ENCODE results near the gene AMBN.

AMBN gene

GRCh38 chr4:70651864-70652506 lies 59.9 kb downstream of the AMBN start:
- peak; percentile 82 for FAIRE-seq
- DNase-seq (ENCODE audit: insufficient read length, low spot score) = no peak

DNA sequence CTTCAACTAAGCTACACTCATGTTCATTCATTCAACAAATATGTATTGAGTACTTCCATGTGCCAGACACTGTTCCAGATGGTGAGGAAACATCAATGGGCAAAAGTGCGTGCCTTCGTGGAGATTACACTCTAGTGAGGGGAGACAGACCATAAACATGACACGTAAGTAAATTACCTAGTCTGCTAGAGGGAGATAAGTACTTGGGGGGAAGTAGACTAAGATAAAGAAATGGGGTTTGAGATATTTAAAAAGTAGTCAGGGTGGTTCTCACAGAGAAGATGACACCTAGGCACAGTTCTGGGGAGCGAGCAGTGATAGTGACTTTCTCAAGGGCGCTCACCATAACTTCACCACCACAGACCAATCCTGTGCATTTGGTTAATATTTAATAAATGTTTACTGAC lies 62.6 kb downstream of the AMBN start:
- DNase-seq (ENCODE audit: insufficient read length, low spot score) (no peak), FAIRE-seq (no peak)
- TF ChIP-seq POLR2A (IDR thresholded peaks at IDR 0.05; ENCODE audit: low read depth, low read length) (no peak), TAF1 (IDR thresholded peaks at IDR 0.05; ENCODE audit: low read depth, low read length) (no peak), PAX5 (IDR thresholded peaks at IDR 0.05; ENCODE audit: insufficient read depth, low read length, severe bottlenecking) (no peak), POU2F2 (IDR thresholded peaks at IDR 0.05; ENCODE audit: low read depth, low read length) (no peak), SPI1 (IDR thresholded peaks at IDR 0.05; ENCODE audit: low read depth, low read length) (no peak), POLR2AphosphoS5 (IDR thresholded peaks at IDR 0.05; ENCODE audit: low read depth, low read length) (no peak)

More at GRCh38 chr4:70651864-70652506, 59.9 kb downstream of the AMBN start:
- no peak for TF ChIP-seq POLR2AphosphoS5 (IDR thresholded peaks at IDR 0.05; ENCODE audit: low read depth, low read length)
- no peak for TF ChIP-seq POLR2A (IDR thresholded peaks at IDR 0.05; ENCODE audit: low read depth, low read length)
- no peak for TF ChIP-seq SPI1 (IDR thresholded peaks at IDR 0.05; ENCODE audit: low read depth, low read length)
- TF ChIP-seq POU2F2 (IDR thresholded peaks at IDR 0.05; ENCODE audit: low read depth, low read length) = no peak
- TF ChIP-seq PAX5 (IDR thresholded peaks at IDR 0.05; ENCODE audit: insufficient read depth, low read length, severe bottlenecking) = no peak
- TF ChIP-seq TAF1 (IDR thresholded peaks at IDR 0.05; ENCODE audit: low read depth, low read length) = no peak

Measured in GM12891 (cell line).